Measurements from ENCODE around the gene SMARCB1. TPM values are rescaled to one million over a fixed set of nuclear protein-coding genes. Genes with fewer than 3 reads are reported as not detected.
A peak's percentile ranks its signal among the peaks of the same experiment; 100 is the strongest.

Gene SMARCB1
- total RNA-seq, 1 donor from 2014 or later: 22.1 TPM

- H3K4me1 ChIP-seq: peaks cover 26 to 32% of the 10 kb centered on the region in 2 donors
- no peaks in the 10 kb centered on the region for H3K27me3 ChIP-seq
- peak overlapping the region; percentile 4 to 28 for H3K27ac ChIP-seq
- H3K4me3 ChIP-seq: peak overlapping the region; percentile 42 to 70
- H3K36me3 ChIP-seq: peaks cover 6 to 13% of the 10 kb centered on the region in 2 donors
- intact Hi-C loops (cut with DNase I): loop anchor here (2.0 to 5.0 kb wide), 2 partner anchors 69 to 121 kb away; no protein-coding TSS in a partner anchor
- TF ChIP-seq CTCF (IDR thresholded peaks at IDR 0.05): no peak
- DNase-seq (ENCODE audit: low spot score in 2 of 2): no peak
- no peaks in the 10 kb centered on the region for H3K9me3 ChIP-seq
Measured at GRCh38 chr22:23837911-23838680, 51.3 kb downstream of the SMARCB1 start.

GRCh38 chr22:23838681-23839468 is 52.1 kb downstream of the SMARCB1 start, which contains the start of gene DERL3:
DERL3 (minus strand) TSS chr22:23839006; CDS start chr22:23838987, 19 bp downstream.
- Histone ChIP-seq H3K9me3 (no peaks in the 10 kb centered on the region), H3K27me3 (no peaks in the 10 kb centered on the region), H3K27ac (peak within 1 kb of the TSS; percentile 4 to 28), H3K4me3 (peak within 1 kb of the TSS; percentile 42 to 70), H3K36me3 (peaks cover 3 to 5% of the 10 kb centered on the region in 2 donors), H3K4me1 (peaks cover 26 to 32% of the 10 kb centered on the region in 2 donors)
- DNase-seq (ENCODE audit: low spot score in 2 of 2): peak; percentile 99
- no peak for TF ChIP-seq CTCF (IDR thresholded peaks at IDR 0.05)
- intact Hi-C loops (cut with DNase I): loop anchor here (1.0 to 5.0 kb wide), 3 partner anchors 53 to 122 kb away; partner anchors contain the start of gene SMARCB1

- Histone ChIP-seq H3K4me3 (no peak overlapping the region), H3K9me3 (no peaks in the 10 kb centered on the region), H3K27me3 (no peaks in the 10 kb centered on the region), H3K36me3 (no peaks in the 10 kb centered on the region), H3K27ac (no peak overlapping the region), H3K4me1 (peaks cover 24 to 26% of the 10 kb centered on the region in 2 donors)
- no peak for TF ChIP-seq CTCF (IDR thresholded peaks at IDR 0.05)
- intact Hi-C loops (cut with DNase I): no loop called here
- DNase-seq (ENCODE audit: low spot score in 2 of 2): no peak
Measured at GRCh38 chr22:23840026-23840425, 53.3 kb downstream of the SMARCB1 start.

- no peaks in the 10 kb centered on the region for H3K27me3 ChIP-seq
- no peak overlapping the region for H3K27ac ChIP-seq
- no peaks in the 10 kb centered on the region for H3K36me3 ChIP-seq
- no peak for DNase-seq (ENCODE audit: low spot score in 2 of 2)
- H3K4me3 ChIP-seq: no peak overlapping the region
- no peaks in the 10 kb centered on the region for H3K9me3 ChIP-seq
- intact Hi-C loops (cut with DNase I): no loop called here
- no peak for TF ChIP-seq CTCF (IDR thresholded peaks at IDR 0.05)
- H3K4me1 ChIP-seq: peaks cover 17 to 20% of the 10 kb centered on the region in 2 donors
Measured at GRCh38 chr22:23841292-23841691, 54.5 kb downstream of the SMARCB1 start.

- intact Hi-C loops (cut with DNase I): no loop called here
- no peak for TF ChIP-seq CTCF (IDR thresholded peaks at IDR 0.05)
- DNase-seq (ENCODE audit: low spot score in 2 of 2): no peak
Measured at GRCh38 chr22:23841736-23842445, 55.1 kb downstream of the SMARCB1 start.

More at GRCh38 chr22:23841736-23842445, 55.1 kb downstream of the SMARCB1 start:
- no peaks in the 10 kb centered on the region for H3K9me3 ChIP-seq
- peaks cover 19 to 22% of the 10 kb centered on the region in 2 donors for H3K4me1 ChIP-seq
- no peaks in the 10 kb centered on the region for H3K27me3 ChIP-seq
- no peak overlapping the region for H3K4me3 ChIP-seq
- H3K36me3 ChIP-seq: no peaks in the 10 kb centered on the region
- no peak overlapping the region for H3K27ac ChIP-seq
